DOHH2 (cell line): Measurements from ENCODE around the gene PPP4R2.

Experiments
- CTCF ChIP-seq: fragments of 200-600 bp; sonication (generic); IDR thresholded peaks from one replicate; pipeline ENCODE4 v1.5.1; 2014; ENCODE audit warnings: antibody characterized with exemption, mild to moderate bottlenecking, low read depth, low read length; ENCODE audit not compliant: poor library complexity, severe bottlenecking
- EZH2phosphoT487 ChIP-seq: fragments of 200-600 bp; sonication (generic); IDR thresholded peaks from 2 replicates; pipeline ENCODE4 v1.6.1; 2017; ENCODE audit warnings: borderline replicate concordance, mild to moderate bottlenecking, antibody characterized with exemption, low read length, moderate library complexity, mixed read lengths

GRCh38 chr3:72962317-72962716 lies 34.3 kb upstream of the PPP4R2 start:
- TF ChIP-seq CTCF (no peak), EZH2phosphoT487 (no peak)
